Neural progenitor cell (in vitro differentiated cells): ENCODE measurements around the gene PTPN2. TPM values are rescaled to one million over a fixed set of nuclear protein-coding genes. Genes with fewer than 3 reads are reported as not detected.

ENCODE experiments used
- DNase-seq: peaks from one replicate; pipeline ENCODE4 v3.0.0-alpha.2; 2016; ENCODE audit warnings: low spot score
- H2AFZ ChIP-seq: fragments of 200-600 bp; sonication (generic); replicated peaks from 2 replicates; pipeline ENCODE4 v1.6.1; 2016; ENCODE audit warnings: antibody characterized with exemption
- H3F3A ChIP-seq: fragments of 200-600 bp; sonication (generic); 2 replicates; pipeline ENCODE4 v1.6.1; 2016; ENCODE audit warnings: antibody characterized with exemption, low read depth
- H3K27ac ChIP-seq: fragments of 200-600 bp; sonication (generic); 2 replicates; pipeline ENCODE4 v1.5.1; 2016; ENCODE audit warnings: mild to moderate bottlenecking
- H3K27me3 ChIP-seq: fragments of 200-600 bp; sonication (generic); 2 replicates; pipeline ENCODE4 v1.6.1; 2016; ENCODE audit warnings: mild to moderate bottlenecking, moderate library complexity
- H3K36me3 ChIP-seq: fragments of 200-600 bp; sonication (generic); 2 replicates; pipeline ENCODE4 v1.5.1; 2016
- H3K4me1 ChIP-seq: fragments of 200-600 bp; sonication (generic); 2 replicates; pipeline ENCODE4 v1.6.1; 2016; ENCODE audit warnings: mixed run types
- H3K4me2 ChIP-seq: fragments of 200-600 bp; sonication (generic); 2 replicates; pipeline ENCODE4 v1.6.1; 2016
- H3K4me3 ChIP-seq: fragments of 200-600 bp; sonication (generic); 2 replicates; pipeline ENCODE4 v1.5.1; 2016
- H3K79me2 ChIP-seq: fragments of 200-600 bp; sonication (generic); 2 replicates; pipeline ENCODE4 v1.6.1; 2016; ENCODE audit warnings: low read depth
- H3K9ac ChIP-seq: fragments of 200-600 bp; sonication (generic); 2 replicates; pipeline ENCODE4 v1.6.1; 2016
- H3K9me3 ChIP-seq: fragments of 200-600 bp; sonication (generic); 2 replicates; pipeline ENCODE4 v1.5.1; 2016; ENCODE audit warnings: low read depth
- H4K20me1 ChIP-seq: fragments of 200-600 bp; sonication (generic); 2 replicates; pipeline ENCODE4 v1.6.1; 2016; ENCODE audit warnings: low read depth
- H3K27ac Mint-ChIP-seq: 3 replicates; pipeline ENCODE4 v1.8.0; 2021; ENCODE audit warnings: mixed read lengths
- H3K27me3 Mint-ChIP-seq: 2 replicates; pipeline ENCODE4 v1.8.0; 2022; ENCODE audit warnings: low read depth, mild to moderate bottlenecking, inconsistent platforms, moderate library complexity, mixed read lengths; ENCODE audit not compliant: insufficient read depth
- H3K36me3 Mint-ChIP-seq: 3 replicates; pipeline ENCODE4 v1.8.0; 2021; ENCODE audit warnings: mixed read lengths
- H3K4me1 Mint-ChIP-seq: 3 replicates; pipeline ENCODE4 v1.8.0; 2021; ENCODE audit warnings: mixed read lengths
- H3K4me3 Mint-ChIP-seq: 3 replicates; pipeline ENCODE4 v1.8.0; 2021; ENCODE audit warnings: mild to moderate bottlenecking, moderate library complexity, mixed read lengths
- H3K9me3 Mint-ChIP-seq: 3 replicates; pipeline ENCODE4 v1.8.0; 2020; ENCODE audit warnings: mixed read lengths
- CTCF ChIP-seq: fragments of 200-600 bp; sonication (generic); IDR thresholded peaks from 2 replicates; pipeline ENCODE4 v1.5.1; 2017; ENCODE audit warnings: antibody characterized with exemption, mild to moderate bottlenecking
- EZH2 ChIP-seq: fragments of 200-600 bp; sonication (generic); IDR thresholded peaks from 2 replicates; pipeline ENCODE4 v1.6.1; 2017; ENCODE audit warnings: antibody characterized with exemption, mild to moderate bottlenecking, moderate library complexity
- EZH2phosphoT487 ChIP-seq: fragments of 200-600 bp; sonication (generic); IDR thresholded peaks from 2 replicates; pipeline ENCODE4 v1.6.1; 2017; ENCODE audit warnings: antibody characterized with exemption
- total RNA-seq: library from RNA; depleted of rRNA; stranded (reverse); fragments of >200 nt; gene quantifications from 2 replicates; pipeline ENCODE4 v1.2.3, GENCODE V29; 2015; ENCODE audit warnings: low replicate concordance

Gene PTPN2
- total RNA-seq, 1 donor from 2014 or later, result 57.9 TPM

GRCh38 chr18:12907258-12907925, 23.4 kb upstream of the PTPN2 start:
- H3K4me3 ChIP-seq, result no peak overlapping the region
- no peaks in the 10 kb centered on the region for H3F3A ChIP-seq
- no peaks in the 10 kb centered on the region for H3K79me2 ChIP-seq
- no peaks in the 10 kb centered on the region for H3K9me3 ChIP-seq
- Mint-ChIP-seq H3K9me3 (no peaks in the 10 kb centered on the region), H3K4me3 (no peak overlapping the region), H3K36me3 (no peaks in the 10 kb centered on the region), H3K27me3 (peaks cover 4% of the 10 kb centered on the region), H3K4me1 (no peaks in the 10 kb centered on the region), H3K27ac (peak overlapping the region; percentile 78)
- no peak for TF ChIP-seq EZH2
- no peak for TF ChIP-seq EZH2phosphoT487
- TF ChIP-seq CTCF, result no peak
- no peaks in the 10 kb centered on the region for H4K20me1 ChIP-seq
- peak overlapping the region; percentile 36 for H2AFZ ChIP-seq
- H3K4me2 ChIP-seq, result peak overlapping the region; percentile 17
- no peak overlapping the region for H3K9ac ChIP-seq
- peak; percentile 42 for DNase-seq
- H3K27me3 ChIP-seq, result peaks cover 19% of the 10 kb centered on the region
- H3K36me3 ChIP-seq, result no peaks in the 10 kb centered on the region
- H3K4me1 ChIP-seq, result peaks cover 11% of the 10 kb centered on the region
- no peak overlapping the region for H3K27ac ChIP-seq

- Mint-ChIP-seq H3K27me3 (peaks cover 4% of the 10 kb centered on the region), H3K4me3 (no peak overlapping the region), H3K27ac (no peak overlapping the region), H3K4me1 (no peaks in the 10 kb centered on the region), H3K9me3 (no peaks in the 10 kb centered on the region), H3K36me3 (no peaks in the 10 kb centered on the region)
- Histone ChIP-seq H4K20me1 (no peaks in the 10 kb centered on the region), H3K27ac (no peak overlapping the region), H3K27me3 (peaks cover 13% of the 10 kb centered on the region), H3K4me2 (no peak overlapping the region), H3K9ac (no peak overlapping the region), H2AFZ (no peak overlapping the region), H3F3A (no peaks in the 10 kb centered on the region), H3K4me1 (peaks cover 11% of the 10 kb centered on the region), H3K79me2 (no peaks in the 10 kb centered on the region), H3K36me3 (no peaks in the 10 kb centered on the region), H3K4me3 (no peak overlapping the region), H3K9me3 (no peaks in the 10 kb centered on the region)
- DNase-seq, result no peak
- no peak for TF ChIP-seq CTCF
- no peak for TF ChIP-seq EZH2
- TF ChIP-seq EZH2phosphoT487, result no peak
Measured at GRCh38 chr18:12906773-12907172, 22.7 kb upstream of the PTPN2 start.

GRCh38 chr18:12906119-12906518, 22.1 kb upstream of the PTPN2 start:
- TF ChIP-seq CTCF (no peak), EZH2 (no peak), EZH2phosphoT487 (no peak)
- Histone ChIP-seq H3K27me3 (peaks cover 7% of the 10 kb centered on the region), H3K27ac (no peak overlapping the region), H3K79me2 (no peaks in the 10 kb centered on the region), H3K36me3 (no peaks in the 10 kb centered on the region), H3K9me3 (no peaks in the 10 kb centered on the region), H2AFZ (no peak overlapping the region), H3K4me2 (no peak overlapping the region), H4K20me1 (no peaks in the 10 kb centered on the region), H3K4me3 (no peak overlapping the region), H3F3A (no peaks in the 10 kb centered on the region), H3K9ac (no peak overlapping the region), H3K4me1 (peaks cover 11% of the 10 kb centered on the region)
- no peaks in the 10 kb centered on the region for H3K36me3 Mint-ChIP-seq
- peaks cover 4% of the 10 kb centered on the region for H3K27me3 Mint-ChIP-seq
- no peak overlapping the region for H3K4me3 Mint-ChIP-seq
- no peak overlapping the region for H3K27ac Mint-ChIP-seq
- no peaks in the 10 kb centered on the region for H3K9me3 Mint-ChIP-seq
- no peak for DNase-seq
- H3K4me1 Mint-ChIP-seq, result no peaks in the 10 kb centered on the region
